Upper lobe of left lung (tissue), 4 donors: ENCODE results near the gene SLC1A2.

Experiments used
- EP300 ChIP-seq, 4 donors: sonication (generic); formaldehyde crosslinking; IDR thresholded peaks; one replicate each; pipeline ENCODE4 v1.5.1; 2017; ENCODE audit warnings: antibody characterized with exemption in 4 of 4, control low read depth in 2 of 4
- POLR2A ChIP-seq, 4 donors: fragments of 450-650 bp; IDR thresholded peaks; one replicate each; pipeline ENCODE4 v1.5.1; 2016 to 2017; ENCODE audit warnings: antibody characterized with exemption in 4 of 4, mild to moderate bottlenecking in 2 of 4
- TF ChIP-seq, protein P1 (sequence below), 6 experiments: fragments of 450-650 bp in 4 of 6; fragments of 200-600 bp in 2 of 6; sonication (generic) in 2 of 6; IDR thresholded peaks; one replicate each; pipeline ENCODE4 v1.5.1; 2016 to 2019; ENCODE audit warnings: antibody characterized with exemption in 6 of 6

GRCh38 chr11:35282221-35282882, 137.0 kb downstream of the SLC1A2 start:
- TF ChIP-seq, protein P1, sequence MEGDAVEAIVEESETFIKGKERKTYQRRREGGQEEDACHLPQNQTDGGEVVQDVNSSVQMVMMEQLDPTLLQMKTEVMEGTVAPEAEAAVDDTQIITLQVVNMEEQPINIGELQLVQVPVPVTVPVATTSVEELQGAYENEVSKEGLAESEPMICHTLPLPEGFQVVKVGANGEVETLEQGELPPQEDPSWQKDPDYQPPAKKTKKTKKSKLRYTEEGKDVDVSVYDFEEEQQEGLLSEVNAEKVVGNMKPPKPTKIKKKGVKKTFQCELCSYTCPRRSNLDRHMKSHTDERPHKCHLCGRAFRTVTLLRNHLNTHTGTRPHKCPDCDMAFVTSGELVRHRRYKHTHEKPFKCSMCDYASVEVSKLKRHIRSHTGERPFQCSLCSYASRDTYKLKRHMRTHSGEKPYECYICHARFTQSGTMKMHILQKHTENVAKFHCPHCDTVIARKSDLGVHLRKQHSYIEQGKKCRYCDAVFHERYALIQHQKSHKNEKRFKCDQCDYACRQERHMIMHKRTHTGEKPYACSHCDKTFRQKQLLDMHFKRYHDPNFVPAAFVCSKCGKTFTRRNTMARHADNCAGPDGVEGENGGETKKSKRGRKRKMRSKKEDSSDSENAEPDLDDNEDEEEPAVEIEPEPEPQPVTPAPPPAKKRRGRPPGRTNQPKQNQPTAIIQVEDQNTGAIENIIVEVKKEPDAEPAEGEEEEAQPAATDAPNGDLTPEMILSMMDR (IDR thresholded peaks at IDR 0.05) = no peak
- no peak for TF ChIP-seq POLR2A (IDR thresholded peaks at IDR 0.05)
- TF ChIP-seq EP300 (IDR thresholded peaks at IDR 0.05) = no peak
